ENCODE measurements around the gene ESYT1.

ESYT1 gene

GRCh38 chr12:56127888-56128669 lies at the start of gene ESYT1:
Gene ESYT1 (plus strand): TSS chr12:56128267. CDS start chr12:56128320, 53 bp downstream.
- in situ Hi-C loops (cut with MboI; ENCODE audit: low sequenced_read_pairs): no loop called here

DNA sequence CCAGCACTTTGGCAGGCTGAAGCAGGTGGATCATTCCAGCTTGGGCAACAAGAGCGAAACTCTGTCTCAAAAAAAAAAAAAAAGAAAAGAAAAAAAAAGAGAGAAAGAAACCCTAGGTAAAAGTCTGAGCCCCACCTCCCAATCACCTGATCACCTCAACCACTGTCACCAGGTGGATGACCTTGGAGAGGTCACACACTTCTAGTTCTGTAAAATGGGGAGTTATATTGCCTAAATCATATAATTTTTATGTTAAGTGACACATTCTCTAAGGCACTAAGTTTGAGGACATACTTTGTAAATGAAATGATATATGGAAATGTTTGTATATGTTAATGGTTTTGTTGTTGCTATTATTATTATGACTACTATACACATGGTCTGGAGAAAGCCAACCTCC lies 49.6 kb upstream of the ESYT1 start:
- in situ Hi-C loops (cut with MboI; ENCODE audit: low sequenced_read_pairs): no loop called here

- in situ Hi-C loops (cut with MboI; ENCODE audit: low sequenced_read_pairs): no loop called here
Measured at GRCh38 chr12:56078931-56079722, 48.9 kb upstream of the ESYT1 start.

GRCh38 chr12:56079723-56080555 lies 48.1 kb upstream of the ESYT1 start, which contains the start of gene ERBB3:
Gene ERBB3 (plus strand): TSS chr12:56080165. CDS start chr12:56080301, 136 bp downstream.
- in situ Hi-C loops (cut with MboI; ENCODE audit: low sequenced_read_pairs): no loop called here

DNA sequence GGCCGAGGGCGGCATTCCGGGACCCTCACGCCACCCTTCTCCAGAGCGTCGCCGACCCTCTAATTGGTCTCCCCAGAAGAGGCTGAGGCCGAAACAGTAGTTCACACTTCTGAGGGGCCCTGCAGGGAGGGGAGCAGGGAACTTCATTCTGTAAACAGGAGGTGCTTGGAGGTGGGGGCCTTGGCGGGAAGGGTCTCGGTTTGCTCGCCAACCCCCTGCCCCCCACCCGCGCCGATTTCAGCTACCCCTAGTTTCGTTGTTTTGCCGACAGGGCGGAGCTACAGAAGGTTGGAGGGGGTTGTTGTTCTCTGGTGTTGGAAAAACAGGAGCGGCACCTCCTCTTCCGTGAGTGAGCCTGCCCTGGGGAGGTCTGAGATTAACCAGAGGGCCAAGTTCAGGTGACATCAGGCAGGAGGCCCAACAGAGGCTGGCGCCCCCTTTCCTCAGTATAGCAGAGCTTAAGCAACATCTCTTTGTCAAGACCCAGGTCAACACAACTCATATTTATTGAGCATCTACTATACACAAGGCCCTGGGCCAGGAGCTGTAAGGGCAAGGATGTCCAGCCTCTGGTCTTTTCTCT lies 47.4 kb upstream of the ESYT1 start:
- in situ Hi-C loops (cut with MboI; ENCODE audit: low sequenced_read_pairs): no loop called here

GRCh38 chr12:56081393-56082347 lies 46.4 kb upstream of the ESYT1 start:
- in situ Hi-C loops (cut with MboI; ENCODE audit: low sequenced_read_pairs): no loop called here

GRCh38 chr12:56082382-56082781 lies 45.7 kb upstream of the ESYT1 start:
- in situ Hi-C loops (cut with MboI; ENCODE audit: low sequenced_read_pairs): no loop called here

DNA sequence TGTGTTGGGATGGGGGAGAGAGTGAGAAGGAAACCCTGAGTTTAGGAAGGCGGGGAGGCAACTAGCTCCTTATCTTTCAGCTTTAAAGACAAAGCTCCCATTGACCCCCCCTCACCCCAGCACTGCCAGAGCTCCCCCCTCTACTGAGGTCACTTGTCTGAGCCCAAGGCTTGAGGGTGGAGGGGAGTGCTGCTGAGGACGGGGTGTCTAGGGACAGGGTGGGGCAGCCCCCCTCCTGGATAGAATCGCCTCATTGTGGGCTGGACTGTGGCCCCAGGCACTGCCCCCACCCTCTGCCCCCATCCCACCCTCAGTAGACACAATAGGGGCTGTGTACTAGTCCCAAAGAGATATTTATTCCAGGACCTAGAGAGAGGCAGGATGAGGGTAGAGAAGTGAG lies 45.1 kb upstream of the ESYT1 start:
- in situ Hi-C loops (cut with MboI; ENCODE audit: low sequenced_read_pairs): no loop called here

DNA sequence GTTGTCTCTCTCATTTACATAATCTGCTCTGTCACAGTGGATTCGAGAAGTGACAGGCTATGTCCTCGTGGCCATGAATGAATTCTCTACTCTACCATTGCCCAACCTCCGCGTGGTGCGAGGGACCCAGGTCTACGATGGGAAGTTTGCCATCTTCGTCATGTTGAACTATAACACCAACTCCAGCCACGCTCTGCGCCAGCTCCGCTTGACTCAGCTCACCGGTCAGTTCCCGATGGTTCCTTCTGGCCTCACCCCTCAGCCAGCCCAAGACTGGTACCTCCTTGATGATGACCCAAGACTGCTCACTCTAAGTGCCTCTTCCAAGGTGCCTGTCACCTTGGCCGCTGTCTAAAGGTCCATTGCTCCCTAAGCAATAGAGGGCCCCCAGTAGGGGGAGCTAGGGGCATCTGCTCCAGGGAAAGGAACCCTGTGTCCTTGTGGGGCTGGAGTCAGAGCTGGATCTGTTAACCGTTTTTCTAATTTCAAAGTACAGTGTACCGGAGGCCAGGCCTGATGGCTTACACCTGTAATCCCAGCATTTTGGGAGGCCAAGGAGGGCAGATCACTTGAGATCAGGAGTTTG lies 43.0 kb upstream of the ESYT1 start:
- in situ Hi-C loops (cut with MboI; ENCODE audit: low sequenced_read_pairs): no loop called here

GRCh38 chr12:56086096-56086495 lies 42.0 kb upstream of the ESYT1 start:
- in situ Hi-C loops (cut with MboI; ENCODE audit: low sequenced_read_pairs): no loop called here

- in situ Hi-C loops (cut with MboI; ENCODE audit: low sequenced_read_pairs): no loop called here
Measured at GRCh38 chr12:56086608-56087007, 41.5 kb upstream of the ESYT1 start.

GRCh38 chr12:56087220-56087619 lies 40.8 kb upstream of the ESYT1 start:
- in situ Hi-C loops (cut with MboI; ENCODE audit: low sequenced_read_pairs): no loop called here

DNA sequence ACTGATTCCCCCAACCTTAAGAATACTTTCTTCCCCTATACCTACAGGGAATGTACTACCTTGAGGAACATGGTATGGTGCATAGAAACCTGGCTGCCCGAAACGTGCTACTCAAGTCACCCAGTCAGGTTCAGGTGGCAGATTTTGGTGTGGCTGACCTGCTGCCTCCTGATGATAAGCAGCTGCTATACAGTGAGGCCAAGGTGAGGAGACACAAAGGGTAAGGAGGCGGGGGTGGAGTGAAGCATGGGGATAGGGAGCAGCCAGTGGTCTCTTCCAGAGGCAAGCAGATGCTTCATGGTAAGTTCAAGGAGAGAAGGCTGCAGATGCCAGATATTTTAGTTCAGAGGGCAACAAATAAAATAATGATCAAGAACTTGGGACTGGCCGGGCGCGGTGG lies 30.3 kb upstream of the ESYT1 start:
- in situ Hi-C loops (cut with MboI; ENCODE audit: low sequenced_read_pairs): no loop called here

DNA sequence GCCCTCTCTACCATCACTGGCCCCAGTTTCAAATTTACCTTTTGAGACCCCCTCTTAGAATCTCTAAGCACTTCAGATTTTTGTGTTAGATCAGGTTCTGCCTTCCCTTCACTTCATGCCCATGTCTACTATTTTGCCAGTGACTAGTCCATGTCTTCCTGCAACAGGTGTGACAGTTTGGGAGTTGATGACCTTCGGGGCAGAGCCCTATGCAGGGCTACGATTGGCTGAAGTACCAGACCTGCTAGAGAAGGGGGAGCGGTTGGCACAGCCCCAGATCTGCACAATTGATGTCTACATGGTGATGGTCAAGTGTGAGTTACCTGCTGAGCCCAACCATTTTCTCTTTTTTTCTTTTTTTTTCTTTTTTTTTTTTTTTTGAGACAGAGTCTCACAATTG lies 29.5 kb upstream of the ESYT1 start:
- in situ Hi-C loops (cut with MboI; ENCODE audit: low sequenced_read_pairs): no loop called here

GRCh38 chr12:56099787-56100186 lies 28.3 kb upstream of the ESYT1 start:
- in situ Hi-C loops (cut with MboI; ENCODE audit: low sequenced_read_pairs): no loop called here

DNA sequence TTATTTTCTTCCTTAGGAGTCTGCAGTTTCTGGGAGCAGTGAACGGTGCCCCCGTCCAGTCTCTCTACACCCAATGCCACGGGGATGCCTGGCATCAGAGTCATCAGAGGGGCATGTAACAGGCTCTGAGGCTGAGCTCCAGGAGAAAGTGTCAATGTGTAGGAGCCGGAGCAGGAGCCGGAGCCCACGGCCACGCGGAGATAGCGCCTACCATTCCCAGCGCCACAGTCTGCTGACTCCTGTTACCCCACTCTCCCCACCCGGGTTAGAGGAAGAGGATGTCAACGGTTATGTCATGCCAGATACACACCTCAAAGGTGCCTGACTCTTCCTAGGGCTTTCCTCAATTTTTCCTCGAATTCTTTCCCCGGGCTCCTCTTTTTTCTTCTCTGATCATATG lies 27.0 kb upstream of the ESYT1 start:
- in situ Hi-C loops (cut with MboI; ENCODE audit: low sequenced_read_pairs): no loop called here

DNA sequence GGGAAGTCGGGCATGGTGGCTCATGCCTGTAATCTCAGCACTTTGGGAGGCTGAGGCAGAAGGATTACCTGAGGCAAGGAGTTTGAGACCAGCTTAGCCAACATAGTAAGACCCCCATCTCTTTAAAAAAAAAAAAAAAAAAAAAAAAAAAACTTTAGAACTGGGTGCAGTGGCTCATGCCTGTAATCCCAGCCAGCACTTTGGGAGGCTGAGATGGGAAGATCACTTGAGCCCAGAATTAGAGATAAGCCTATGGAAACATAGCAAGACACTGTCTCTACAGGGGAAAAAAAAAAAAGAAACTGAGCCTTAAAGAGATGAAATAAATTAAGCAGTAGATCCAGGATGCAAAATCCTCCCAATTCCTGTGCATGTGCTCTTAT lies 25.4 kb upstream of the ESYT1 start:
- in situ Hi-C loops (cut with MboI; ENCODE audit: low sequenced_read_pairs): no loop called here

DNA sequence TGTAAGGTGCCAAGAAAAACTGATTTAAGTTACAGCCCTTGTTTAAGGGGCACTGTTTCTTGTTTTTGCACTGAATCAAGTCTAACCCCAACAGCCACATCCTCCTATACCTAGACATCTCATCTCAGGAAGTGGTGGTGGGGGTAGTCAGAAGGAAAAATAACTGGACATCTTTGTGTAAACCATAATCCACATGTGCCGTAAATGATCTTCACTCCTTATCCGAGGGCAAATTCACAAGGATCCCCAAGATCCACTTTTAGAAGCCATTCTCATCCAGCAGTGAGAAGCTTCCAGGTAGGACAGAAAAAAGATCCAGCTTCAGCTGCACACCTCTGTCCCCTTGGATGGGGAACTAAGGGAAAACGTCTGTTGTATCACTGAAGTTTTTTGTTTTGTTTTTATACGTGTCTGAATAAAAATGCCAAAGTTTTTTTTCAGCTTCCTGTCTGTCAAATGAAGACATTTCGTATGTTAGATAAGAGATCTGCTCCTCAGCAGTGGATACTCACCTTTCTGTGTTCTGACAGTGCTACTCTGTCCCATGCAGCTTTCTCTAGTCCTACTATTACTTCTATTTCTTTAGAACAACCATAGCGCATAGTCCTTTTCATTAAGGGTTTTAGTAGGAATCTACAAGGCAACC lies 24.9 kb upstream of the ESYT1 start:
- in situ Hi-C loops (cut with MboI; ENCODE audit: low sequenced_read_pairs): no loop called here

- in situ Hi-C loops (cut with MboI; ENCODE audit: low sequenced_read_pairs): no loop called here
Measured at GRCh38 chr12:56103823-56104108, 24.3 kb upstream of the ESYT1 start.

Measured in HL-60/S4 treated with retinoic acid at 250 ng/mL for 4 days and 3 days (cell line).